ENCODE results near the gene PXYLP1.

The PXYLP1 gene

GRCh38 chr3:141269961-141270360 is 38.3 kb downstream of the PXYLP1 start:
- H3K9me2 ChIP-seq (replicated peaks; ENCODE audit: low read depth, low read length): no peaks in the 10 kb centered on the region
- H3K9me3 ChIP-seq (ENCODE audit: insufficient read depth, low read depth, low read length): no peaks in the 10 kb centered on the region
- no peak overlapping the region for H2AFZ ChIP-seq (ENCODE audit: low read length)
- TF ChIP-seq EZH2phosphoT487 (IDR thresholded peaks at IDR 0.05; ENCODE audit: borderline replicate concordance) (no peak), CTCF (conservative IDR thresholded peaks at IDR 0.05; ENCODE audit: low read length) (no peak)
- H3F3A ChIP-seq (ENCODE audit: low read depth): no peaks in the 10 kb centered on the region
- H3K27me3 ChIP-seq (ENCODE audit: insufficient read depth, low read length, poor library complexity, severe bottlenecking): no peaks in the 10 kb centered on the region
- H3K36me3 ChIP-seq (ENCODE audit: insufficient read depth, low read length): peaks cover 18% of the 10 kb centered on the region; the same call in 1 of the 2 replicates
- H3K4me1 ChIP-seq (ENCODE audit: insufficient read depth, low read length, poor library complexity, severe bottlenecking): peaks cover 37% of the 10 kb centered on the region
- no peak overlapping the region for H3K4me2 ChIP-seq (ENCODE audit: low read depth, low read length, poor library complexity, severe bottlenecking)
- H3K4me3 ChIP-seq (ENCODE audit: low read length, poor library complexity, severe bottlenecking): no peak overlapping the region
- no peak overlapping the region for H3K9ac ChIP-seq (ENCODE audit: low read depth, low read length, poor library complexity, severe bottlenecking)
- H4K20me1 ChIP-seq (ENCODE audit: insufficient read depth, low read length, poor library complexity, severe bottlenecking): no peaks in the 10 kb centered on the region
- no peaks in the 10 kb centered on the region for H3K79me2 ChIP-seq (ENCODE audit: insufficient read depth, low read length)

GRCh38 chr3:141271279-141272030 is 39.8 kb downstream of the PXYLP1 start:
- H3K4me3 ChIP-seq (ENCODE audit: low read length, poor library complexity, severe bottlenecking): no peak overlapping the region
- H3K36me3 ChIP-seq (ENCODE audit: insufficient read depth, low read length): peaks cover 13% of the 10 kb centered on the region; the same call in 1 of the 2 replicates
- no peaks in the 10 kb centered on the region for H3K9me2 ChIP-seq (replicated peaks; ENCODE audit: low read depth, low read length)
- TF ChIP-seq EZH2phosphoT487 (IDR thresholded peaks at IDR 0.05; ENCODE audit: borderline replicate concordance) (no peak), CTCF (conservative IDR thresholded peaks at IDR 0.05; ENCODE audit: low read length) (no peak)
- H3K9ac ChIP-seq (ENCODE audit: low read depth, low read length, poor library complexity, severe bottlenecking): no peak overlapping the region
- no peak overlapping the region for H2AFZ ChIP-seq (ENCODE audit: low read length)
- no peaks in the 10 kb centered on the region for H3K79me2 ChIP-seq (ENCODE audit: insufficient read depth, low read length)
- no peaks in the 10 kb centered on the region for H3K27me3 ChIP-seq (ENCODE audit: insufficient read depth, low read length, poor library complexity, severe bottlenecking)
- H3K9me3 ChIP-seq (ENCODE audit: insufficient read depth, low read depth, low read length): no peaks in the 10 kb centered on the region
- H3K4me2 ChIP-seq (ENCODE audit: low read depth, low read length, poor library complexity, severe bottlenecking): no peak overlapping the region
- H3K4me1 ChIP-seq (ENCODE audit: insufficient read depth, low read length, poor library complexity, severe bottlenecking): peaks cover 38% of the 10 kb centered on the region
- no peaks in the 10 kb centered on the region for H4K20me1 ChIP-seq (ENCODE audit: insufficient read depth, low read length, poor library complexity, severe bottlenecking)
- H3F3A ChIP-seq (ENCODE audit: low read depth): no peaks in the 10 kb centered on the region

GRCh38 chr3:141272906-141273662 is 41.5 kb downstream of the PXYLP1 start:
- TF ChIP-seq CTCF (conservative IDR thresholded peaks at IDR 0.05; ENCODE audit: low read length) (no peak), EZH2phosphoT487 (IDR thresholded peaks at IDR 0.05; ENCODE audit: borderline replicate concordance) (no peak)
- no peak overlapping the region for H3K9ac ChIP-seq (ENCODE audit: low read depth, low read length, poor library complexity, severe bottlenecking)

More at GRCh38 chr3:141272906-141273662, 41.5 kb downstream of the PXYLP1 start:
- Histone ChIP-seq H3F3A (ENCODE audit: low read depth) (no peaks in the 10 kb centered on the region), H3K27me3 (ENCODE audit: insufficient read depth, low read length, poor library complexity, severe bottlenecking) (no peaks in the 10 kb centered on the region), H4K20me1 (ENCODE audit: insufficient read depth, low read length, poor library complexity, severe bottlenecking) (no peaks in the 10 kb centered on the region), H3K36me3 (ENCODE audit: insufficient read depth, low read length) (peaks cover 13% of the 10 kb centered on the region; the same call in 1 of the 2 replicates), H3K4me3 (ENCODE audit: low read length, poor library complexity, severe bottlenecking) (no peak overlapping the region), H3K9me3 (ENCODE audit: insufficient read depth, low read depth, low read length) (no peaks in the 10 kb centered on the region), H3K79me2 (ENCODE audit: insufficient read depth, low read length) (no peaks in the 10 kb centered on the region), H3K9me2 (replicated peaks; ENCODE audit: low read depth, low read length) (no peaks in the 10 kb centered on the region), H2AFZ (ENCODE audit: low read length) (no peak overlapping the region), H3K4me1 (ENCODE audit: insufficient read depth, low read length, poor library complexity, severe bottlenecking) (peaks cover 22% of the 10 kb centered on the region), H3K4me2 (ENCODE audit: low read depth, low read length, poor library complexity, severe bottlenecking) (no peak overlapping the region)

Measured in Loucy (cell line).